Measurements from ENCODE around the gene DIP2C.
"Not testable (repeated sequence)": the region's sequence is repeated elsewhere in the genome, so short reads cannot be mapped to it uniquely, and the experiment has no call there.

The DIP2C gene

DNA sequence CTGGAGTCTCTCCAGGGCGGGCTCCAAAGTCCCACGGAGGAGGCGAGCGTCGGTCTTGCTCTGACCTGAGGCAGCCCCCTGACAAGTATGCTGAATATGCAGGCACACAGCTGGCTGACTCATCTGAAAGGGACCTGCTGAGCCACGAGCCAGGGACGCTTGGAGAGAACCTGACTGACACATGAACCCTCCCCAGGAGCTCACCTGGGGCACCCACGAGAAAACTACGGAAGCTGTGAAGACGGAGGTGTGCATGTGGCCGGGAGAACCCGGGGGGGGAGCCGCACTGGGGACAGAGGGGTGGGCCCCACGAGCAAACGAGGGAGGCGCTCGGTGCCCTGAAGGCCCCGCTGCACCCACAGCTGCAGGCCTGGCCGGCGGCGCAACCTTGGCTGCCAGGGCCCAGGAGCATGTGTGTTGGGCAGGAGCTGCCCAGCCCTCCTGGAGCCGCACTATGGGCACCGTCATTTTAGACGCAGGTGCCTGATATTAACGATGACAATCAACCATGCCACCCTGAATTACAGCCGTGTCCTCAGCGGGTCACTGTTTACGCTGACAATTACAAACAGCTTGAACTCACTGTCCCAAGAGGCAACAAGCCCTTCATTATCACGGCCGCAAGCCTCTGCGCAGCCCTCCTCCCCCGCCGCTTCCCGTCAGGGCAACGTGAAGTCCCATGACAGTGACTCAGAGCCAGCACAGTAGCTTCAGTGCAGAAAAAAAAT lies 64.7 kb downstream of the DIP2C start:
- no peak for DNase-seq (ENCODE audit: low read depth)

DNA sequence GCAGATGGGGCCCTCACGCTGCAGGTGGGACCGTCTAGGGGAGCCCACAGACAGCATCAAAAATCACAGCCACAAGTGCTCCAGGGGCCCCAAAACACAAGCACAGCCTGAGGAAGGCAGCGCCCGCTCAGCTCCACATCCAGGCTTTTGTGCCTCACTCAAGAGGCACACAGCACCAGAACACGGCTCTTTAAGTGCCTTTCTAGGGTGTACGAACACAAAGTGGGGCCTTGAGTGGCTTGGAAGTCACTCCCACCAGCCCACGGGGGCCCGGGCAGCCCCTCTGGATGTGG lies 65.2 kb downstream of the DIP2C start:
- no peak for DNase-seq (ENCODE audit: low read depth)

GRCh38 chr10:623477-624311 lies 65.8 kb downstream of the DIP2C start:
- no peak for DNase-seq (ENCODE audit: low read depth)

- DNase-seq (ENCODE audit: low read depth): no peak
Observed at GRCh38 chr10:623014-623413, 66.5 kb downstream of the DIP2C start.

GRCh38 chr10:621981-622740 lies 67.3 kb downstream of the DIP2C start:
- no peak for DNase-seq (ENCODE audit: low read depth)

- DNase-seq (ENCODE audit: low read depth): no peak
Observed at GRCh38 chr10:621513-621912, 68.0 kb downstream of the DIP2C start.

DNA sequence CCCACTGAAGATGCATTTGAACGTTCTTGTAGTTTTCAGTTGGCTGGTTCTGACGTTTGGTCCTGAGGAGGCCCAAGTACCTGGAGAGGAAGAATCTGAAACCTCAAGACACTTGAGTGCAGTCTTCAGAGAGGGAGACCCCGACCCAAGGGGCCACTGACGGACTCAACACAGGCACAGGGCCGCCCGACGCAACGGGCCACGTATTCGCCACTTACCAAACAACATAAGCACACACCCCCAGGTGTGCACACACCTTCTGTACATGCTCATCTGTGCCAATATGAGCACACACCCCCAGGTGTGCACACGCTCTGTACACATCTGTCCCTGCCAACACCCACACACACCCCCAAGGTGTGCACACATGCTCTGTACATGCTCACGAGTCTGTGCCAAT lies 68.5 kb downstream of the DIP2C start:
- DNase-seq (ENCODE audit: low read depth): no peak

DNA sequence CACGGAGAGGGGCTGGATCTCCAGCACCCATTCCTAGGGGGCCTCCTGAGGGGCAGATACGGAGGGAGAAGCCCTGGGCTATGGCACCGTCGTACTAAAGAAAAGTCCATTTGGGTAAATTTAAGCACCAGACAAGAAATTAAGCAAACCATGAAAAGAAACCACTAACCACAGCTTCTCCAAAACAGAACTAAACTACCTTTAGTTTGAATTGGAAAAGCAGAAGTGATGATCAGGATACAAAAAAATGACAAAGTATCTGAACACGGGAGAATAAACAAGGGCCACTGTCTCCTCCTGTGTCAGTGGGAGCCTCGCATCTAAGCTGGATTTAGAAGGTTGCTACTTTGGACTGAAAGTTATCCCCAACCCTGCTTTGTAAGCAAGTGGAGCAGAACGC lies 69.1 kb downstream of the DIP2C start:
- no peak for DNase-seq (ENCODE audit: low read depth)

GRCh38 chr10:619710-620109 lies 69.8 kb downstream of the DIP2C start:
- no peak for DNase-seq (ENCODE audit: low read depth)

DNA sequence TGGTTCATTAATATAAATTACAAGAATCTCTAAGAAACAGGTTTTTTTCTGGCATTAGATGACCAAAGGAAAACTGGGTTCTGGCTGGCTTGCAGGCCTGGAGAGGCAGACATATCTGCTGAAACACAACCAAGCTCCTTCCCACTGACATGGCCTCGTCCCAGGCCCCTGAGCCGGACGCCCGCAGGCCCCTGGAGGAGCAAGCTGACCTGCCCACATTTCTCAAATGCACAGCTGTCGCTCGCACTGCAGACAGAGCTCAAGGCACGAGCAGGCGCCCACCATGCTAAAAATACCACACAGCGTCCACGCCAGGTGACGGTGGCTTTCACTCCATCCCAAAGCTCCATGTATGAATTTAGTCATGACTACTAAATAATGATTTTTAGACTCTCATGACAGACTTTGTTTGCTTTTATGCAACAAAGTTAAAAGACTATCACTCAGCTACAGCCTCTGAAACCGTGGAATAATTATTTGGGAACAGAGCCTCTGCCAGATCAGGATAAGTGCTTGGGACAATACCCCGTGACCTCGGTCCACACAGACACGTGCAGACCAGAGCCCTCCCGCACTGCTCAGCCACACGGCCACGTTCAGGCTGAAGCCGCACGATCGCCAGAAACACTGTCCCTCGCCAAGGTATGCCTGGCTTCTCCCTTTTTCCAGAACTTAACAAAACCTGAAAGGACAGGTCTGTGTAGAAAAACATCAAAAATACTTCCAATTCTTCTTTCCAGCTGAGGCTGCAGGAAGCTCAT lies 71.1 kb downstream of the DIP2C start:
- no peak for DNase-seq (ENCODE audit: low read depth)

- DNase-seq (ENCODE audit: low read depth): no peak
Observed at GRCh38 chr10:617471-617870, 72.0 kb downstream of the DIP2C start.

GRCh38 chr10:615583-616152 lies 73.8 kb downstream of the DIP2C start:
- DNase-seq (ENCODE audit: low read depth): no peak

GRCh38 chr10:614790-615582 lies 74.5 kb downstream of the DIP2C start:
- DNase-seq (ENCODE audit: low read depth): no peak

DNA sequence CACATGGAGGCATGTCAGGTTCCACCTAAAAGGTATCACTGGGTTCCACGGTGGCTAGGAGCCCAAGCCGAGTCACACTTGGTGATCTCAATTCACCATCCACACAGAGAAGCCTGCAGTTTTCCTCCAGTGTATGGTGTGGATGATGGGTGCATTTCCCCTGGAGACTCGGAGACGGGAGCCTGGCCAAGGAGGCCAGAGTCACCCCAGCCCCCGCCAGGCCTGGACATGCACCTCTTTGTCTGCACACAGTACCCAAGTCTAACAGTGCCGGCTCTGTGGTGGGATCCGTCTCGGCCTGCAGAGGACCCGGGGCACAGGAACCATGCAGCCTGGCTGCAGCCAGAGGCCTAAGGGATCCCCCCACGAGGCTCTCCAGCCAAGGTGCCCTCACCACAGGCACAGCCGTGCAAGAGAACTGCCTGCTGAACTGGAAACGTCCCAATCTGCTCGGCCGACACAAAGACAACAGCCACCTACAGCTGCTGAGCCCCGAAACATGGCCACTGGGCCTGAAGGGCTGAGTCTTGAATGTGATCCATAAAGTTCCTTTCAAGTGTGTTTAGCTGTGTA lies 75.2 kb downstream of the DIP2C start:
- DNase-seq (ENCODE audit: low read depth): no peak

GRCh38 chr10:613271-614138 lies 76.0 kb downstream of the DIP2C start:
- DNase-seq (ENCODE audit: low read depth): no peak

- no peak for DNase-seq (ENCODE audit: low read depth)
Observed at GRCh38 chr10:612696-613095, 76.8 kb downstream of the DIP2C start.

GRCh38 chr10:610642-611305 lies 78.7 kb downstream of the DIP2C start:
- not testable (repeated sequence) for DNase-seq (ENCODE audit: low read depth)

GRCh38 chr10:609868-610545 lies 79.5 kb downstream of the DIP2C start:
- no peak for DNase-seq (ENCODE audit: low read depth)

DNA sequence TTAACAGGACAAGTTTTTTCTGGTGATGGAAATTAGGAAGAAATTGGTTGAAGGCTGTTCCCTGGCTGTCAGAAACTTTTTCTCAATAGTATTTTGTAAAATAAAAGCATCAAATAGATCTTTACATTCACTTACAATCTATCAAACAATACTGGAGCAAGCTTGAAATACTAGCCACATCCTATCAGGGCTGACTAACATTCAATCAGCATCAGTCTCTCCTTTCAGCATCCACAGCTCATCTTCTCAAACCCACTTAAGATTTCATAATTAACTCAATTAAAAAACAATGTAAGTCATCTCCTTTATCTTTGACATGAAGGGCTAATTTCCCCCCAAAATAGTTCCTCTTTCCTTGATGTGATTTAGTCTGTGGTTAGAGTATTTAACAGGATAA lies 80.2 kb downstream of the DIP2C start:
- DNase-seq (ENCODE audit: low read depth): no peak
